ENCODE results near the gene SEMA3D.
"Not testable (repeated sequence)": the region's sequence is repeated elsewhere in the genome, so short reads cannot be mapped to it uniquely, and the experiment has no call there.

Gene SEMA3D

GRCh38 chr7:85000735-85001350, 186.0 kb downstream of the SEMA3D start:
- in situ Hi-C loops (cut with MboI; ENCODE audit: low sequenced_read_pairs) = no loop called here

GRCh38 chr7:84999450-84999849, 187.4 kb downstream of the SEMA3D start:
- in situ Hi-C loops (cut with MboI; ENCODE audit: low sequenced_read_pairs) = no loop called here

GRCh38 chr7:84998665-84999064, 188.2 kb downstream of the SEMA3D start:
- in situ Hi-C loops (cut with MboI; ENCODE audit: low sequenced_read_pairs) = no loop called here

GRCh38 chr7:84997626-84998025, 189.2 kb downstream of the SEMA3D start:
- in situ Hi-C loops (cut with MboI; ENCODE audit: low sequenced_read_pairs) = no loop called here

GRCh38 chr7:84992954-84993353, 193.9 kb downstream of the SEMA3D start:
- in situ Hi-C loops (cut with MboI; ENCODE audit: low sequenced_read_pairs) = not testable (repeated sequence)

- in situ Hi-C loops (cut with MboI; ENCODE audit: low sequenced_read_pairs) = no loop called here
Measured at GRCh38 chr7:84985073-84985784, 201.6 kb downstream of the SEMA3D start.

- in situ Hi-C loops (cut with MboI; ENCODE audit: low sequenced_read_pairs) = no loop called here
Measured at GRCh38 chr7:84982199-84982598, 204.7 kb downstream of the SEMA3D start.

GRCh38 chr7:84981055-84981976, 205.5 kb downstream of the SEMA3D start:
- in situ Hi-C loops (cut with MboI; ENCODE audit: low sequenced_read_pairs) = no loop called here

GRCh38 chr7:84975586-84976185, 211.2 kb downstream of the SEMA3D start:
- in situ Hi-C loops (cut with MboI; ENCODE audit: low sequenced_read_pairs) = no loop called here

GRCh38 chr7:84971360-84971759, 215.5 kb downstream of the SEMA3D start:
- in situ Hi-C loops (cut with MboI; ENCODE audit: low sequenced_read_pairs) = no loop called here

- in situ Hi-C loops (cut with MboI; ENCODE audit: low sequenced_read_pairs) = no loop called here
Measured at GRCh38 chr7:84970670-84971069, 216.2 kb downstream of the SEMA3D start.

GRCh38 chr7:84953234-84953633, 233.6 kb downstream of the SEMA3D start:
- in situ Hi-C loops (cut with MboI; ENCODE audit: low sequenced_read_pairs) = no loop called here

- in situ Hi-C loops (cut with MboI; ENCODE audit: low sequenced_read_pairs) = no loop called here
Measured at GRCh38 chr7:84950836-84951235, 236.0 kb downstream of the SEMA3D start.

- in situ Hi-C loops (cut with MboI; ENCODE audit: low sequenced_read_pairs) = no loop called here
Measured at GRCh38 chr7:84949501-84949900, 237.4 kb downstream of the SEMA3D start.

- in situ Hi-C loops (cut with MboI; ENCODE audit: low sequenced_read_pairs) = no loop called here
Measured at GRCh38 chr7:84949067-84949466, 237.8 kb downstream of the SEMA3D start.

- in situ Hi-C loops (cut with MboI; ENCODE audit: low sequenced_read_pairs) = no loop called here
Measured at GRCh38 chr7:84948634-84949033, 238.2 kb downstream of the SEMA3D start.

GRCh38 chr7:84946549-84946948, 240.3 kb downstream of the SEMA3D start:
- in situ Hi-C loops (cut with MboI; ENCODE audit: low sequenced_read_pairs) = no loop called here
